Measurements from ENCODE around the gene DPYD. TPM values are rescaled to one million over a fixed set of nuclear protein-coding genes. Genes with fewer than 3 reads are reported as not detected.

DPYD gene
- total and polyA plus RNA-seq, 9 of the 15 experiments (the other 6 are each of a cell fraction or from before 2014, with no cell fraction given): 0.03 to 0.25 (median 0.08) TPM; not detected in 2

DNA sequence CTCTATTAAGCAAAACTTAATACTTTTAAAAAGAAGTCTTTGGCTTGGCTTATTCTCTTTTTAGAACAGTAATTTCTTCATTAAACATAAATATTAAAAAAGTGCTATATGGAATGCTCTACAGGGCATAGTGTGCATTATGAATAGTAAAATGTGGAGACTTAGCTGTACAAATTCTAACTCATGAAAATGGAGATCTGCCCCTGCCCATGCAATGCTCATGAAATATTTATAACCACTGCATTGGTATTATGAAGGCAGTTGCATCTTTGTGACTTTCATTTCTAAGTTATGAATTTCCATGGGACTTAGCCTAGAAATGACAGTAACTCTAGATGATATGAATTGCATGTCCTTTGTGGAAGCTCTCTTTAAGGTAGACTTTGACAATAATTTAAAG lies 613.3 kb downstream of the DPYD start:
- no peak for ATAC-seq
- Histone ChIP-seq H3K9ac (ENCODE audit: insufficient read depth in 1 of 2, low read depth in 2 of 2, low read length in 2 of 2) (no peak overlapping the region), H3K27ac (ENCODE audit: extremely low read depth, low read depth, low read length) (no peak overlapping the region), H3K36me3 (ENCODE audit: control insufficient read depth, insufficient read depth, low read length) (no peaks in the 10 kb centered on the region), H4K20me1 (replicated peaks; ENCODE audit: control insufficient read depth, insufficient read depth, low read length) (no peaks in the 10 kb centered on the region), H3K4me2 (ENCODE audit: insufficient read depth, low read length) (no peak overlapping the region), H3K4me1 (replicated peaks in 1 of 2; ENCODE audit: control insufficient read depth in 2 of 2, insufficient read depth in 2 of 2, low read length in 2 of 2) (no peaks in the 10 kb centered on the region), H3K79me2 (ENCODE audit: control insufficient read depth, insufficient read depth, low read length) (no peaks in the 10 kb centered on the region), H3K9me1 (ENCODE audit: control insufficient read depth, insufficient read depth, low read length) (no peaks in the 10 kb centered on the region), H3K27me3 (ENCODE audit: control insufficient read depth in 2 of 2, insufficient read depth in 2 of 2, low read length in 2 of 2) (no peaks in the 10 kb centered on the region), H3K4me3 (no peak overlapping the region), H3K9me3 (replicated peaks; ENCODE audit: control insufficient read depth, insufficient read depth, low read depth, low read length) (no peaks in the 10 kb centered on the region), H2AFZ (ENCODE audit: low read depth, low read length) (no peak overlapping the region)
- CTCF ChIA-PET (ENCODE audit: low intra/inter-chr PET ratio): no interaction called here
- in situ Hi-C loops (cut with MboI) (no loop called here), intact Hi-C loops (cut with micrococcal nuclease) (no loop called here)
- no peak for TF ChIP-seq ZNF408 (CRISPR knock-in tag; IDR thresholded peaks at IDR 0.05; ENCODE audit: low read depth)
- POLR2A ChIA-PET: no interaction called here
- FAIRE-seq: no peak
- no peak for DNase-seq (ENCODE audit: extremely low read depth in 1 of 4, low spot score in 3 of 4)
- no TSS peak for BruUV-seq (replicated peaks)

DNA sequence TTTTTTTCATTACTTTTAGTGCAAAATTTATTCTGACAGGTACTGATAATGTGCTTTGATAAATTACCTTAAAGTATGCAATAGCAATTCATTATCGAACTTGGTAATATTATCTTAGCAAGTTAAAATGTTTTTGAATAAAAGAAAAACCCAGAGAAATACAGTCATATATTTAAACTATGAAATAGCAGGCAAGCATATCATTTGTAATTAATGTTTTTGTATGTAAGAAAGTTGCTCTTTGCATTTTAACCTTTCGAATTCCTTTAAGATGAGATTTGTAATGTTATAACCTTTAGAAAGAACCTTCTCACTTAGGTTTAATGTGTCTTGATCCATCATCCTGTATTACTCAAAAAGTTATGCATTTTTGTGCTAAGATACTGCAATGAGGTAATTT lies 613.7 kb downstream of the DPYD start:
- Histone ChIP-seq H2AFZ (ENCODE audit: low read depth, low read length) (no peak overlapping the region), H3K9me1 (ENCODE audit: control insufficient read depth, insufficient read depth, low read length) (no peaks in the 10 kb centered on the region), H3K4me2 (ENCODE audit: insufficient read depth, low read length) (no peak overlapping the region), H3K9me3 (replicated peaks; ENCODE audit: control insufficient read depth, insufficient read depth, low read depth, low read length) (no peaks in the 10 kb centered on the region), H3K27ac (ENCODE audit: extremely low read depth, low read depth, low read length) (no peak overlapping the region), H3K36me3 (ENCODE audit: control insufficient read depth, insufficient read depth, low read length) (no peaks in the 10 kb centered on the region), H3K4me3 (no peak overlapping the region), H3K4me1 (replicated peaks in 1 of 2; ENCODE audit: control insufficient read depth in 2 of 2, insufficient read depth in 2 of 2, low read length in 2 of 2) (no peaks in the 10 kb centered on the region), H3K27me3 (ENCODE audit: control insufficient read depth in 2 of 2, insufficient read depth in 2 of 2, low read length in 2 of 2) (no peaks in the 10 kb centered on the region), H3K79me2 (ENCODE audit: control insufficient read depth, insufficient read depth, low read length) (no peaks in the 10 kb centered on the region), H3K9ac (ENCODE audit: insufficient read depth in 1 of 2, low read depth in 2 of 2, low read length in 2 of 2) (no peak overlapping the region), H4K20me1 (replicated peaks; ENCODE audit: control insufficient read depth, insufficient read depth, low read length) (no peaks in the 10 kb centered on the region)
- FAIRE-seq (no peak), DNase-seq (ENCODE audit: extremely low read depth in 1 of 4, low spot score in 3 of 4) (no peak), ATAC-seq (no peak)
- ChIA-PET CTCF (ENCODE audit: low intra/inter-chr PET ratio) (no interaction called here), POLR2A (no interaction called here)
- no peak for TF ChIP-seq TCFL5 (CRISPR knock-in tag; conservative IDR thresholded peaks at IDR 0.05)
- TF ChIP-seq ZFPM2 (CRISPR knock-in tag; IDR thresholded peaks at IDR 0.05): no peak
- no peak for TF ChIP-seq MAZ (CRISPR knock-in tag; conservative IDR thresholded peaks at IDR 0.05 in 1 of 2, IDR thresholded peaks at IDR 0.05 in 1 of 2)
- in situ Hi-C loops (cut with MboI): no loop called here
- intact Hi-C loops (cut with micrococcal nuclease): no loop called here
- BruUV-seq (replicated peaks): no TSS peak
- WGBS (ENCODE audit: insufficient coverage, low coverage, missing lambda C conversion rate): 0% methylated on average over 2 of the region's 2 CpGs
